H1 (cell line): ENCODE measurements around the gene VAV2. TPM values are rescaled to one million over a fixed set of nuclear protein-coding genes. Genes with fewer than 3 reads are reported as not detected.

Experiments used
- EZH2 ChIP-seq: fragments of 200-600 bp; sonication (generic); IDR thresholded peaks from 2 replicates; pipeline ENCODE4 v1.7.1; 2012; ENCODE audit warnings: low read depth, mild to moderate bottlenecking, moderate library complexity, low read length, inconsistent platforms; ENCODE audit not compliant: severe bottlenecking
- JUN ChIP-seq: IDR thresholded peaks from 2 replicates; pipeline ENCODE4 v1.6.1; 2011; ENCODE audit warnings: low read depth, mild to moderate bottlenecking, improper control_type of control experiment, low read length
- JUND ChIP-seq: IDR thresholded peaks from 2 replicates; pipeline ENCODE4 v1.6.1; 2011; ENCODE audit warnings: mild to moderate bottlenecking, improper control_type of control experiment, low read length
- KDM4A ChIP-seq: IDR thresholded peaks from one replicate; pipeline ENCODE4 v1.7.1; 2012; ENCODE audit warnings: low read depth, mild to moderate bottlenecking, moderate library complexity, low read length, inconsistent platforms; ENCODE audit not compliant: severe bottlenecking
- NANOG ChIP-seq: IDR thresholded peaks from 2 replicates; pipeline ENCODE4 v1.6.1; 2011; ENCODE audit warnings: low read length, low read depth, mild to moderate bottlenecking, inconsistent platforms; ENCODE audit not compliant: insufficient read depth, poor library complexity, severe bottlenecking
- SP2 ChIP-seq: IDR thresholded peaks from 2 replicates; pipeline ENCODE4 v1.6.1; 2012; ENCODE audit warnings: mild to moderate bottlenecking, low read length, inconsistent platforms
- TCF12 ChIP-seq: IDR thresholded peaks from 2 replicates; pipeline ENCODE4 v1.6.1; 2011; ENCODE audit warnings: low read depth, mild to moderate bottlenecking, low read length
- polyA plus RNA-seq, 7 experiments: library from polyadenylated mRNA; depleted of rRNA in 3 of 7; stranded (reverse) in 5 of 7; unstranded in 2 of 7; fragments of >200 nt in 5 of 7; fragments of 200-250 nt in 2 of 7; gene quantifications; 1 replicate in 5 of 7; 2 replicates in 1 of 7; 4 replicates in 1 of 7; pipeline versions ENCODE4 v1.2.1 to v1.2.3, GENCODE V29; 2011 to 2013; ENCODE audit warnings: missing spikeins in 2 of 7, mixed read lengths in 2 of 7
- total RNA-seq: library from RNA; stranded (reverse); fragmentation: NEBNext Ultra II Directional; extraction: Animal tissue kit (Norgen Biotek cat#: 25700); gene quantifications from 2 replicates; pipeline ENCODE4 v1.2.1, GENCODE V29; 2021
- TF ChIP-seq, protein P1 (sequence below): IDR thresholded peaks from 2 replicates; pipeline ENCODE4 v1.6.1; 2011; ENCODE audit warnings: low read length, improper control_type of control experiment

Gene VAV2
- total and polyA plus RNA-seq, 2 of the 8 experiments (the other 6 are each of a cell fraction or from before 2014, with no cell fraction given), result 13.6 to 37.6 TPM

DNA sequence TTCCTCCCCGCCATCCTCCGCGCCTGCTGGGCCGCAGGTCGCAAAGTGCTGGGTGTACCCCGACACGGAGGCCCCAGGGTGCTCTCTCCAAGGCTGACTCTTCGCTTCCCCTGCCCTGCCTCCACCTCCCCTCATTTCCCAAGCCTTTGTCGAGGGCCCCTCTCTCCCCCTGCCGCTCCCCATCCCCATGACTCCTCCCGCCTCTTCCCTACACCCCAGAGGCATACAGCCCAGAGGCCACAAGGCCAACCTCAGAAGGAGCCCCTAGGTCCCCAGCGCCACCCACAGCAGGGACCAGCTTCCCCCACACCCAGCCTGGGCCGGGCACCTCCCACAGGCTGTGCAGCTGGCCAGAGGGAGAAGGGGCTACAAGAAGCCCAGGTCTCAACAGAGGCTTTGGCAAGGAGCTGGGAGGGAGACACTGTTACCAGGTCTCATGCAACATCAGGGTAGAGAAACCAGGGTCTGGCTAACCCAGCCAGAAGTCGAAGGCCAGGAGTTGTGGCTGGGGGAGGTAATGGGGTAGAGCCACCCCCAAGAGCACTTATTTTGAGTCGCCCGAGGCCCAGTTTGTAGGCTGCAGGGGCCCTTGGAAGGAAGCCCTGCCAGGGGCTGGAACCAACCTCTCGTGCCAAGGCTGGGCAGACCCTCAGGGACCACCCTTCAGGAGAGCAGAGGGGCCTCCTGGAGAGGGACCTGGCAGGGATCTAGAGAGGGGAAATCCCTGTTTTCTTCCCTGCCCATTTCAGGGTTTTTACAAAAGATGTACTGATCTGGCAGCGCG, 229.4 kb downstream of the VAV2 start (continued):
- no peak for TF ChIP-seq JUN
- TF ChIP-seq, protein P1, sequence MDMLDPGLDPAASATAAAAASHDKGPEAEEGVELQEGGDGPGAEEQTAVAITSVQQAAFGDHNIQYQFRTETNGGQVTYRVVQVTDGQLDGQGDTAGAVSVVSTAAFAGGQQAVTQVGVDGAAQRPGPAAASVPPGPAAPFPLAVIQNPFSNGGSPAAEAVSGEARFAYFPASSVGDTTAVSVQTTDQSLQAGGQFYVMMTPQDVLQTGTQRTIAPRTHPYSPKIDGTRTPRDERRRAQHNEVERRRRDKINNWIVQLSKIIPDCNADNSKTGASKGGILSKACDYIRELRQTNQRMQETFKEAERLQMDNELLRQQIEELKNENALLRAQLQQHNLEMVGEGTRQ, result no peak
- no peak for TF ChIP-seq JUND
- no peak for TF ChIP-seq EZH2
- no peak for TF ChIP-seq TCF12
- TF ChIP-seq SP2, result no peak
- no peak for TF ChIP-seq NANOG
- TF ChIP-seq KDM4A, result no peak
